Right hindlimb (tissue), 1 donor: ENCODE measurements around the gene INTS3.
"Not testable (repeated sequence)": the region's sequence is repeated elsewhere in the genome, so short reads cannot be mapped to it uniquely, and the experiment has no call there.

ENCODE experiments used
- DNase-seq: peaks from one replicate; pipeline ENCODE4 v3.0.0-alpha.2; 2018

INTS3 gene

DNA sequence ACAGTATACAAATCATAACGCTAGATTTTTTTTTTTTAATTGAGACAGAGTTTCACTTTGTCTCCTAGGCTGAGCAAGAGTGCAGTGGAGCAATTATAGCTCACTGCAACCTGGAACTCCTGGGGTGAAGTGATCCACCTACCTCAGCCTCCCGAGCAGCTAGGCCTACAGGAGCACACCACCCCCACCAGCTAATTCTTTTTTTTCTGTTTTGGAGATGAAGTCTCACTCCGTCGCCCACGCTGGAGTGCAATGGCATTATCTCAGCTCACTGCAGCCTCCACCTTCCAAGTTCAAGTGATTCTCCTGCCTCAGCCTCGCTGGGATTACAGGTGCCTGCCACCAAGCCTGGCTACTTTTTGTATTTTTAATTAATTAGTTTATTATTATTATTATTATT lies 28.1 kb upstream of the INTS3 start:
- no peak for DNase-seq

DNA sequence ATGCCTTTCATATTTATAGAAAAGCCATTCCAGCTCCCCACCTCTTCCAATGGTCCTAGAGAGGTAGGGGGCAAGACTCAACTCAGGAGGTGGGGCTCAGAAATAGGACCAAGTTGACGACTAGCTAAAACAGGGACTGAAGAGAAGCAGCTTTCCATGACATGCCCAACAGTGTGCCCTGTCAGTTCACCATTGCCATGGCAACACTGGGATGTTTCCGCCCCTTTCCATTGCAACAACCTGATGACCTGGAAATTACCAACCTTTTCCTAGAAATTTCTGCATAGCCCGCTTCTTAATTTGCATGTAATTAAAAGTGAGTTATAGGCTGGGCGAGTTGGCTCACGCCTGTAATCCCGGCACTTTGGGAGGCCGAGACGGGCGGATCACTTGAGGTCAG lies 22.4 kb upstream of the INTS3 start:
- DNase-seq, result no peak

DNA sequence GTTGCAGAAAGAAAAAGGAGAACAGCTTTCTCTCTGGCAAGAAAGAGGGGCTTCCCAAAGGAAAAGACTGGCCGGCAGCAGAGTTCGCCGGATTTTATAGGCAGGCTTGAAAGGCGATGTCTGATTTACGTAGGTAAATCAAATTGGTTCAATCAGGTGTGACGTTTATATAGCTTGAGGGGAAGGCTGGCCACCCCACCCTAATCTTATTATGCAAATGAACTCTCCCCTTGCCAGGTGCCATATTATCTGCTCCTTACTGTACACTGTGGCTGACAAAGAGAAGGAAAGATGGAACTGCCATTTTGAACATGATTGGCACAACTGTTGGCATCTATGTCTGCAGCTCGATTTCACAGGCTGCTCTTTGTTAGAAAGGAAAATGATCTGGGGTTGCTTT lies 16.8 kb upstream of the INTS3 start:
- DNase-seq, result no peak

DNA sequence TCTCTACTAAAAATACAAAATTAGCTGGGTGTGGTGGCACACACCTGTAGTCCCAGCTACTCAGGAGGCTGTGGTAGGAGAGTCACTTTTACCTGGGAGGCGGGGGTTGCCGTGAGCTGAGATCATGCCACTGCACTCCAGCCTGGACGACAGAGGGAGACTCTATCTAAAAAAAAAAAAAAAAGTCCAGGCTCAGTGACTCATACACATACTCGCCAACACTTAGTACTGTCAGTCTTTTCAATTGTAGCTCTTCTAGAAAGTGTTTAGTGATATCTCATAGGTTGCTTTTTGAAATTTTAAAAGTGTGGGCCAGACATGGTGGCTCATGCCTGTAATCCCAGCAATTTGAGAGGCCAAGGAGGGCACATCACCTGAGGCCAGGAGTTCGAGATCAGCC lies 11.6 kb upstream of the INTS3 start:
- DNase-seq, result not testable (repeated sequence)

DNA sequence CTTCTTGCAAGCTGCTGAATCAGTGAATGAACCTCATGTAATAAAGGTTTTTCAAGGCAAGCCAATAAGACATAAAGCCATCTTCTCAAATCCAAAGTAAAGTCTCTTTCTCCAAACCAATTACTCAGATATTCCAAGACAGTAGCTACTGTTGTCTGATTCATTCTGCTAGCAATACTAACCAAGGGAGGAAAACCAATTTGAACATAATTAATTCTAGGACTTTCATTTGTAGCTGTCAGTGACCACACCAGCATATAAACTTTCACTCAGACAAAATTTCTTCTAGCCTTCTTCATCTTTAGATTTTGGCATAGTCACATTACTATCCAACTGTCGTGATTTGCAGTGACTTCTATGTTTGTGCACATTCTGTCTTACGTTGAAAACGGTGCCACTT lies 10.5 kb upstream of the INTS3 start:
- DNase-seq, result no peak

DNA sequence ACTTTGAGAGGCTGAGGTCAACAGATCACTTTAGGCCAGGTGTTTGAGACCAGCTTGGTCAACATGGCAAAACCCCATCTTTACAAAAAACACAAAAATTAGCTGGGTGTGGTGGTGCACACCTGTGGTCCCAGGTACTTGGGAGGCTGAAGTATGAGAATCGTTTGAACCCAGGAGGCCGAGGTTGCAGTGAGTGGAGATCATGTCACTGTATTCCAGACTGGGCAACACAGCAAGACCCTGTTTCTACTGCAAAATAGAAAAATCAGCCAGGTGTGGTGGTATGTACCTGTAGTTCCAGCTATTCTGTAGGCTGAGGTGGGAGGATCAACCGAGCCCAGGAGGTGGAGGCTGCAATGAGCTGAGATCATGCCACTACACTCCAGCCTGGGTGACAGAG lies 4.2 kb upstream of the INTS3 start:
- no peak for DNase-seq

DNA sequence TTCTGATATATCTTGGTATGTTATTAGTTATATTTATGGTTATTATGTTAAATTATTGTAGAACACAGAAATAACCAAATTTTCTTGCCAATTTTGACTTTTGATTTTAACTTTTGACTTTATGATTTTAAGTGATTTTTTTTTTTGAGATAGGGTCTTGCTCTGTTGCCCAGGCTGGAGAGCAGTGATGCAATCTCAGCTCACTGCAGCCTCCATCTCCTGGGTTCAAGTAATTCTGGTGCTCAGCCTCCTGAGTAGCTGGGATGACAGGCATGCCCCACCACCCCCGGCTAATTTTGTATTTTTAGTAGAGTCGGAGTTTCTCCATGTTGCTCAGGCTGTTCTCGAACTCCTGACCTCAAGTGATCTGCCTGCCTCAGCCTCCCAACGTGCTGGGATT lies 3.2 kb upstream of the INTS3 start:
- not testable (repeated sequence) for DNase-seq

DNA sequence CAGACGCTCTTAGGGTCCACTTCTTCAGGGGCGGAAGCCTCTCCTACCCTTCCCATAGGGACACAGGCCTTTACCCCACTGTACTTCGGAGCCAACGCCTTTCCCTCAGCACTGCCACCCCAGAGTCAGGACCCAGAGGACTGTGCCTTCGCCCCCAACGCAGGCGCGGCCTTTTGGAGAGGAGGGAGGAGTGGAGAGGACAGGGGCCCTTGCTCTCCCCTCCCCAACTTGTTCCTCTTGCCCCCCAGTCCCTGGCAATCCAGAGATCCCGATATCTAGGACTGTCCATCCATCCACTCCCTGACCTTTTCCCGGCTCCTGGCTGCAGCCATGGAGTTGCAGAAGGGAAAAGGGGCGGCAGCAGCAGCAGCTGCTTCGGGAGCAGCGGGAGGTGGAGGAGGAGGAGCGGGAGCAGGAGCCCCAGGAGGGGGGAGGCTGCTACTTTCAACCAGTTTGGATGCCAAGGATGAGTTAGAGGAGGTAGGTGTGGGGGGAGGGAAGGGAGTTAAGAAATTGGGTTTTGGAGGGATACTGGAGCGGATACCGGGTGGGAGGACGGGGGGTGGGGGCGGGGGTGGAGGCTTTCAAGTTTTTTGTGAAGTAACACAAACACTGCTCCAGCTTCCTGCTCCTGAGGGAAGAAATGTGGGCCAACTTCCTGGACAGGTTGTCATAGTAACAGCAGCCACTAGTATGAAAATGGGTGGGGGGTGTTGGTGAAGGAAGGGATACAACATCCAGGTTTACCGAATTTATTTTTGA lies 636 bp downstream of the INTS3 start:
- DNase-seq, result peak; percentile 82

DNA sequence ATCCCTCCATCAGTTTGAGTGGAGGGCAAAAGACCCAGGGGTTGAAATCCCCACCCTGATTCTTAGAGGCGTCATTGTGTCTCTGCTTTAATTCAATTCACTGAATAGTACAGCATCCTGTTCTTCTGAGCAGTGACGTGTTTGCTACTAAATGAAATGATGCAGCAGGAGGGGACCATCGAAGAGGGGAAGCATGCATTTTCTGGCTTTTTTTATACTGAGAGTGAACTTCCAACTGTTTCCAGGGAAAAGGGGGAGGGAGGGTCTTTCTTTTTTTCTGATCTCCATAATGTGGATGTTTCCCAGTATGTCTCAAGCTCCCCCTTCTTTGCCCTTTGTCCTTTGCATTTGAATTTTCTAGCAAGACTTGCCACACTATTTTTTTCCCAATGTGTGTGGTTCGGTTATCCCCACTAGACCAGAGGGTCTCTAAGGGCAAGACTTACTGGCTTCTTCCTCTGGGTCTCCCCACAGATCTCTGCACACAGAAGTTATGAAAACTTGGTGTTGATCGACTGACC lies 2.7 kb downstream of the INTS3 start:
- no peak for DNase-seq

DNA sequence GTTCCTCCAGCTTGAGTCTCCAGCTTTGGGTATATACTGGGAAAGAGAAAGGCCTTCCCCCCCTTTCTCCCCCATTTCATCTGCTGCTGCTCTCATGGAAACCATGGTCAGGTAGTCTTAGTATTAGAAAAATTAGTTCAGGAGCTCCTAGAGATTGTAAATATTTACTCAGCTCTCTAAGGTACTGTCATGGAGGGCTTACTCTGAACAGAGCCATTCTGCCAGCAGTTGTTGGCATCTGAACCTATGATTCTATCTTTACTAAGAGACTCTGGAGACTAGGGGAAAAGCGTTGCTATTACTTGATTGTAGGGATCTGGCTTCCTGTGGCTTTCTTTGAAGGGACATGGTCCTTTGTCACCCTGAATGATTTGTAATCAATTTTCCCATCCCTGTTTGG lies 6.1 kb downstream of the INTS3 start:
- DNase-seq, result no peak

DNA sequence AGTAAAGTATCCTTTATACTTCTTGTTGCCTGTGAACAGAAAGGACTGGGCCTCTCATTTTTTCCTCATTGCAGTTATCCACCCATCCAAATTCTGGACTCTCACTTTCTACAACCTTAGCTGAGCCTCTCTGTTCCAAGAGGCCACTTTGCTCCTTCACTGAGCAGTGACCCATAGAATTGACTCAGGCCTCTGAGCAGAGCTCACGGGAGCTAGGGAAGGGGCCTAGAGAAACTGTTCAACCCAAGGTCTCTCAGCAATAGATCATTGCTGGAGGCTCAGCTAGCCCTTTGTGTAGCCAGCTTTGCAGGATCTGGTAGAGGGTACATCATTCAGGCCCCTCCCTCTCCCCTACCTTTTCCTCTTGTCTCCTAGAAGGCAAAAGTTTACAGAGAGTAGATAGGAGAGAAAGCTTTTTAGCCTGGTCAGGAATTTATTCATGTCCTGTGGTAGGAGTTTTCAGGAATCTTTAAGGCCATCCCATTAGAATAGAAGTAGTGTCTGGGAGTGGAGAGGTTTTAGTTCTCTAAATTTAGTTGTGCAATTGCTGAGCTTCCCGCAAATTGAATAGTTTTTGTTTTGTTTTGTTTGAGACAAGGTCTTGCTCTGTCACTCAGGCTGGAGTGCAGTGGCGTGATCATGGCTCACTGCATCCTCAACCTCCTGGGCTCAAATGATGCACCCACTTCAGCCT lies 6.7 kb downstream of the INTS3 start:
- DNase-seq, result no peak

DNA sequence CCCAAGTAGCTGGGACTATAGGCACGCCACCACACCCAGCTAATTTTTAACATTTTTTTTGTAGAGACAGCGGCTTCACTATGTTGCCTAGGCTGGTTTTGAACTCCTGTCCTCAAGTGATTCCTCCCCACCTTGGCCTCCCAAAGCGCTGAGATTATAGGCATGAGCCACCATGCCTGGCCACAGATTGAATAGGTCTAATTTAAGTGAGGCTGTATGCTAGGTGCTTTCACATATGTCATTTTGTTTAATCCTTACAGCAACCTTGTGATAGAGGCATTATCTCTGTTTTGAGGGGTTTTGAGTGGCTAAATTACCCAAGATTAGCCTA lies 7.2 kb downstream of the INTS3 start:
- no peak for DNase-seq

DNA sequence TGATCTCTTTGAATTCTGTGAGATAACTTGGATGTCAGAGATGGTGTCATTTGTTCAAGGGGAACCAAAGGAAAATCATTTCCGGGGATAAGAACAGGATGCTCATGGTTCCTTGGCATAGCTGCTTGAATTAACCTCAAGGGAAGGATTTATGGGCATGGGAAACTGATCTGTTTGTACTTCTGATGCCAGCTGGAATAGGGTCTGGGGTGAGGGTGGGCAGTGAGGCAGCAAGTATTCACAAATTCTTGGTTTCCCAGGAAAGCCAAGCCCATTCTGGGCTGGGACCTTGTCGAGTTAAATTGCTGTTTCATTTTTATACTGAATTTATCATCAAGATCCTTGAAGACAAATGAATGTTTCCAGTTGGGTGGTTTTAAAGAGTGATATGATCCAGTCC lies 14.1 kb downstream of the INTS3 start:
- DNase-seq, result no peak

DNA sequence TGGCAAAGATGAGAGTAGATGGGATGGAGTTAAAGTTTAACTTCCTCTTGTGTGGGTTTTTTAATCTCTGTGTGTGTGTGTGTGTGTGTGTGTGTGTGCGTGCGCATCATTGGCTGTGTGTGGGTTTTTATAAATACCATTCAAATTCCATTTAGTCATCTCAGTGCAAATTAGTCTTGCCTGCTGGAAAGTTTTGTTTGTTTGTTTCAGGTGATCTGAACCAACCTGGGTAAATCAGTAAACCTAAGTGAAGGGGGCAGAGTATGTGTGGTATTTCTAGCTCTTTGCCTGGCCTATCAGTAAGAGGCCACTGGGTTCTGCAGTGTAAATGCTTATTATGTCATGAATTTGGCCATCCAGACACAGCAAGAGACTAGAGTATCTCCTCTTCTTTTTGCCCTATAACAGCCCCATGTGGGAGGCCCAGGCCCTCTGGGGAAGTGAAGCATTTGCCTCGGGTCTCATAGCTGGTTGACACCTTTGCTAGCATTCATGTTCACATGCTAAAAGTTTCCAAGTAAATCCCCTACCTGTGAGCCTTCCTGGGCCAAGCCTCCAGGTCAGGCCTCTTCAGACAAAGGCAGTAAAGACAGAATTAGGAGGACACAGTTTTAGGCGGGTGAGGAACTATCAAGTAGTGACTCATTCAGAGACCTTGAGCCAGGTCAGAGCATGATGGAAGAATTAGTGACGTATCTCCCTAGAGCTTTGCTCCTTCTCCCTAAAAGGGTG lies 14.7 kb downstream of the INTS3 start:
- DNase-seq, result no peak

DNA sequence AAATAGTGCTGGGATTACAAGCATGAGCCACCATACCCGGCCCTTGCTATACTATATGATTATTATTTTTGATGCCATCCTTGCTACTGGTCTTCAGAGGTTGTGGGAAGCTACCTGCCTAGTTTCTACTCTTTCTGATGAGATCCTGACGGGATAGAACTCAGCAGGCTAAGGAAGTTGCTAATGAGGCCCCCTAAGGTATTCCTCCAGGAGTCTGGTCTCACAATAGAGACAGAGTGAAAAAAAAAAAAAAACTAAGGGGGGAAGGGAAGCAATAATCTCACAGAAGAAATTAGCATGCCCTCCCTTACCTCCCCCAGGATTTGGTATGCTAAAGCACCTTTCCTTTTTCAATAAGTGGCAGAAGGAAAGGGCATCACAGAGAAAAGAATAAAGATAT lies 17.6 kb downstream of the INTS3 start:
- no peak for DNase-seq

DNA sequence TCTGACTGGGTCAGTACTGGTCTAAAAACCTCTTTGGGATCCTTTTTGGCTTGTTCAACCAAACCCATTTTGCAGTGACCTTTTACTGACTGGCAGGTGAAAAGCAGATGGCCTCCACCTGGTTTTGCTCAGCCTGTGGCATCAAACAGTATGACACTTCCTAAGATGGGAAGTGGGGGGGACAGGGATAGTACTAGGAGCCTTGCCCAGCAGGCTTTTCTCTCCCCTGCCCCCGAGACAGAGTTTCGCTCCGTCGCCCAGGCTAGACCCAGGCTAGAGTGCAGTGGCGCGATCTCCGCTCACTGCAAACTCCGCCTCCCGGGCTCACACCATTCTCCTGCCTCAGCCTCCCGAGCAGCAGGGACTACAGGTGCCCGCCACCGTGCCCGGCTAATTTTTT lies 18.3 kb downstream of the INTS3 start:
- DNase-seq, result no peak

DNA sequence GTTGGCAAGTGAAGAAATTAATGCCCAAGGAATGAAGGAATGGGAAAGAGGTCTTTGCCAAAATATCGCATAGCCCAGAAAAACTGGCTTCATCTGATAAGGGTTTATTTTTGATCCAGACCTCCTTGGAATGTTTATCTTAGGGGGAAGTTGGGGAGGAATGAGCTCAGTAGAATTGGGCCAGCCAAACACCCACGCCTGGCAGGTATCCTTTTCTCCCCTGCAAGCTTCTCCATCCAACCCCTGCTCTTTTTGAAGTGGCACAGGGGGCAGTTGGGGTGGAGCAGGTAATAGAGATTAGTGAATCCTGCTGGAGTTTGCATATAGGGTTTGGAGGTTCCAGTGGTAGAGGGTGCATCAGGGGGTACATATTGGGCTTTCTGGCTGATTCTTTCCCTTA lies 21.1 kb downstream of the INTS3 start:
- no peak for DNase-seq

DNA sequence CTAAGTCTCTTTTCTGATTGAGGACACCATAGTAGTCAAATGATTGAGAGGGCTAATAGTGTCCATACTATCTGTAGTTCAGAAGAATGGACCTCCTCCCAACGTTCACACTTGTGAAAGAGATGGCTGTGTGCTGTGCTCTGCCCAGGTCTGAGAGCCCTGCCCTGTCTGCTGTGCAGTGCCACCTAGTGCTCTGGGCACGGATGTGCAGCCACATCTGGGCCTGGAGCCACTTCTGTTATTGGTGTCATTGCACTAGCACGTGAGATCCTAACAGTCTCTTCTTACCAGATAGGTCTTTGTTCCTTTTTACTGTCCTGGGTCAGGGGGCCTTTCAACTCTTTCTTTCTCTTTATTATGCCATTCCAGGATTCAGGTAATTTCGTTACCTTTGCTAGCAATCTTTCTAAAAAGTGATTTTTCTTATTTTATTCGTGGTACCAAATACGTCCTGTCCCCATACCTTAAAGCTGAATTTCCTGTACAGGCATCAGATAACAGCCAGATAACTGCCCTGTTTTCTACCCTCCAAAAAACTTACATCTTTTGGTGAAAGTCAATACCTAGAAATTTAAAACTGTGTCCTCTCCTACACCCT lies 21.7 kb downstream of the INTS3 start:
- DNase-seq, result peak; percentile 85

DNA sequence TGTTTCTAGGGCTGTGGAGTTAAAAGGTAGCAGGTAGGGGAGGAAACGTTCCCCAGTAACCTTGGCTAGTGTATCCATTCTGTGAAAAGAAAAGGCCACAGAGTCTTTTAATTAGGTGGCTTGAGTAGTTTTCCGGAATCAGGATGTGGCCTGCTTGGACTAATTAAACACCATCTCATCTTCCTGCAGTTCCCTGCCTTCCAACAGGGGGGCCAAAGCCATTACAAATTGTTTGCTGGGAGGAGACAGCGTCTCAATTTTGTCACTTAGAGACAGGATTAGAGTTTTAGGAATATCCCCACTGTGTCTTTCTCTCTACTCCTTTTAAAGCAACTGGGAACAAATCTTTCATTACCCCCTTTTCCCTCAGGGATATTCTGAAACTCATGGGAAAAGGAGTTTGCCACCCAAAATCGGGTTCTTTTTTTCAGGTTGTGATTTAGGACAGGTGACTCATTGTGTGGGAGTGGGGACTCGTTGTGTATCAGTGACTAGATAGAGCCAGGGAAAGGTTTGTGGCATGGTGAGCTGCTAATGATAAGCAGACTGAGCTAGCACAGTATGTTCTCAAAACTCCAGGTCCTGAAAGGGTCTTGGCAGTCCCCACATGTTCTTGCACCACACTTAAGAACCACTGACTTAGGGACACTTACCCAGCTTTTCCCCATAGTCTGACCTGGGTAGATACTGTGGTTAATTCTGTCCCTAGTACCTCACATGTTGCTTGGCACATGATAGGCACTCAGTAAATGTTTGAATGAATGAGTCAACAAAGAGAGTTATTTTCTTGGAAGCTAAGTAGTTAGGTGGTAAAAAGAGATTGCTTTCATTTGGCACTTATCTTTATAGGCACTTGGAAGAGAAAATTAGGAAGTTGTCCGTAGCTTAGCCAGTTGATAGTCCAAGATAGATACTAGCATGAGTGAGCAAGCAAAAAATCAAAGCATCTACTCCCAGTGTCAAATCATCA lies 22.5 kb downstream of the INTS3 start:
- no peak for DNase-seq

DNA sequence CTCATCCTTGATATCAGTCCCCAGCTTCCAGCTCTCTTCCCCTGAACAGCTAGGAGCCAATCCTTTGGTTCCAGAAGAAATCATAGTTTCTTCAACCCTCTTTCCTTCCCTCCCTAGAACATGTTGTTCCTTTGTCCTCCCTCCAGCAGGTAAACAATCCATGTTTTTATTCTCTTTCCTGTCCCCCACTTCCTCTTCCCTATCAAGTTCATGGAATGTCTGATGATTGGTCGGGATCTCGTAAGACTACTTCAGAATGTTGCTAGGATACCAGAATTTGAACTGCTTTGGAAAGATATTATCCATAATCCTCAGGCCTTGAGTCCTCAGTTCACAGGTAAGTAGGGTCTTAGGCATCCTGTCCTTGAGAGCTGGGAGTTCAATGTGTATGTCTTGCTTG lies 24.2 kb downstream of the INTS3 start:
- no peak for DNase-seq

DNA sequence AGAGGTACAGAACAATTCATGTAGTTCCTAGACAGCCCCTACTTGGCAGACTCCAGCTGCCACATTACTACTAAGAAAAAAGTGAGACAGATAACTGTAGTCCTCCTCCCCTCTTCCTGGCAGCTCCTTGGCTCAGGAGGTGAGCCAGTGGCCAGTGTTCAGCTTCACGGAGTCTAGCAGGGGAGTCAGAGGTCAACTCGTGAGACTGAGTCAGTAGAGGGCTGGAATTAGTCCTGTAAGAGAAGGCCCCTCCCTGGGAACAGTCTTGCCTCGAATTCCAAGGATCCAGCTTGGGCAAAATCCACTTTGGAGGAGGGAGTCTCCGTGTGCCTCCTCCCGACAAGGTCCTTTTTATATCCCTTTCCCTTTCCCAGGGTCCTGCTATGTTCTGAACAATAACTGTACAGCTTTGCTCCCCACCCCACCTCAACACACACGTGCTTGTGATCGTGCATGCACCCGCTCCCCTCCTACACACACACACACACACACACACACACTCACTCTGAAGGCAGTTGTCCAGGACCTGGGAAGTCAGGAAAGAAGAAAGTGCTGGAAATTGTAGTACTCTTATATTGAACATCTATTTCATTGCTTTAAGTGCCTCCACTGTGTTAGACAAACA lies 24.8 kb downstream of the INTS3 start:
- no peak for DNase-seq

DNA sequence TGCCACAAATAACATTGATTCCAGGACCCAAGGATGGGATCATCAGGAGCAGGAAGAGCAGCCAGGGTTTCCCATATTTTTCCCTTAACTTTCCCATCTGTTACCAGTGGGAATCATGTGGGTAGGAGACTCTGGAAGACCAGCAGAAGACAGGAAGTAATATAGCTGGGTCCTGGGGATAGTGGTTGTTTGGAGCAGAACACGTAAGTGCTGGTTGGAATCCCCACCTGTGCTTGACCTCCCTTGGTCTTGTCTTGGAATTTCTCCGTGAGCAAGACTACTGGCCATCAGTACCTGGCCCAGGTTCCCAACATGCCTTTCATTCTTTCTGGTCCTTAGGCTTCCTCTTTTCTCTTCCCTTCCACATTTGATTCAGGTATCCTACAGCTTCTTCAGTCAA lies 26.4 kb downstream of the INTS3 start:
- no peak for DNase-seq
